HS-27A (cell line): ENCODE measurements around the gene HRAS.

Experiments
- DNase-seq: peaks from one replicate; pipeline ENCODE4 v3.0.0-alpha.2; 2012; ENCODE audit warnings: low read depth, missing footprints

The HRAS gene

DNA sequence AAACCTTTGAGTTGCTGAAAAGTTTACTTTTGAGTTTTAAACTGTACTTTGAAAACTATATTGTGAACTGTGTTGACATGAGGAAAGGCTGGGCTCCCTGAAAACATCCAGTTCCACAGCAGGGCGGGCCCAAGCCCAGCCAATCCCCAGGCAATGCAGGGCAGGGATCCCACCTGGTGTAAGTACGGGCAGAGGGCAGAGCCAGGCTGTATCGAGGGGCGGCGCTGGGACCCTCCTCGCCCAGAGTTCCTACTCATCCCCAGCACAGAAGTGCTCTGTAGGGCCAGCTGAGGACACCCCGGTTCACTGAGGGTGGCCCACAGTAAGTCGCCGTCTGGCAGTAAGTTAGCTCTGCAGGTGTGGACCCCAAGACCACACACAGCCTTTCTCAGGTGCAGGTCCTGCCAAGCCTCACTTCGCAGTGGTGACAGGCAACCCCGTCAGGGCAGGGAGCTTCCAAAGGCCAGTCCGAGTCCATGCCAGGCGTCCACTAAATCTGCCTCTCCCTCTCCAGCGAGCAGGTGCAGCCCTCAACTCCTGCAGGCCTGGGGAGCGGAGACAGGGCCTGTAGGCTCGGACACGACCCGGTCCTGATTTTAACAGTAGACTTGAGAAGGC, 31.7 kb upstream of the HRAS start:
- no peak for DNase-seq

DNA sequence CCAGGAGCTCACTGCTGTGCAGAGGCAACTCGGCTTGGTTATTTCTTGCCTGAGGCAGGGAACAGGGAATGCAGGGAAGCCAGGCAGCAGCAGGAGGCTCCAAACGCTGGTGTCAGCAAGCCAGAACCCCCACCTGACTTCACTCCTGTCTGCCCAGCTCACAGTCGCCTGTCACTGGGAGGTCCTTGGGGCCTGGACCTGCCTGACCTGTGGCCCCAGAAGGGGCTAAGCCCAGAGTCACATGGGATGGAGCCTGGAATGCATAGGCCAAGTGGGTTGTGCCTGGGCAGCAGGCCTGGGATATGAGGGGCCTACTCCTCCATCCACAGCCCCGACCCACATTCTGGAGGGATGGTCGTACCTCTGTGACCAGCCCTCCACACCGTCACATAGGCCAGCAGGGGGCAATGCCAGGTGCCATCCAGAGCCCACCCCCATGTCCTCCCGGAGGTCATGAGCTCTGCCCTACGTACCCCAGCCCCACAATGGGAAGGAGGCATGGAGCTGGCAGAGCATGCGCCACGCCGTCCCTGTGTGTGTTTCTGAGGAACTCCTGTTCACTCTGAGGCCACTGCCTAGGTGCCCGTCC, 30.6 kb upstream of the HRAS start:
- DNase-seq: no peak

DNA sequence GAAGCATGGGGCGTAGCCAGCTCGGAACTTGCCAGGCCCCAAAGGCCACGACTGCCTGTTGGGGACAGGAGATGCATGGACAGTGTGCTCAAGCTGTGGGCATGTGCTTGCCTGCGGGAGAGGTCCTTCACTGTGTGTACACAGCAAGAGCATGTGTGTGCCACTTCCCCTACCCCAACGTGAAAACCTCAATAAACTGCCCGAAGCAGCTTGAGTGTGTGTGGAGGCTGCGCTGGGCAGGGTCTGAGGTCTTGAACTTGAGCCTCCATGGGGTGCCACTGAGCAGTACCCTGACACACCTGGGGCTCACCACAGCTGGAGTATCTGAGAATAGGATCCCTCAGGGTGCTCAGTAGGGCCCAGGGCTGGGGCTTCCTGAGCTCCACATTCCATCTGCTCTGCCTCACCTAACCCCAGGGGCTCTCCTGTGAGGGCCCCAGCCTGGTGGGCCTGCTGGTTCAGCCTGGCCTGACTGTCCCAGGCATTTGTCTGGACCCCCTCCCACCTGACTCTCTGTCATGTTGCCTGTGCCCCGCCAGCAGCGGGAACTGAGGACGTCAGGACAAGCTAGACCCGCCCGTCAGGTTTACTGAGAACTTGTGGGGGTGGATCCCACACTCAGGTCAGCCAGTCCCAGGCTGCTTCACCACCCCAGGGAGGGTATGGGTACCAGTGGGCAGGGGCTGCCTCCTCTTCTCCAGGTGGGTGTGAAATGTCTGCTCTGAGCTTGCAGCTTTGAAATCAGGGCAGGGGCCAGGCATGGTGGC, 28.6 kb upstream of the HRAS start:
- DNase-seq: no peak

DNA sequence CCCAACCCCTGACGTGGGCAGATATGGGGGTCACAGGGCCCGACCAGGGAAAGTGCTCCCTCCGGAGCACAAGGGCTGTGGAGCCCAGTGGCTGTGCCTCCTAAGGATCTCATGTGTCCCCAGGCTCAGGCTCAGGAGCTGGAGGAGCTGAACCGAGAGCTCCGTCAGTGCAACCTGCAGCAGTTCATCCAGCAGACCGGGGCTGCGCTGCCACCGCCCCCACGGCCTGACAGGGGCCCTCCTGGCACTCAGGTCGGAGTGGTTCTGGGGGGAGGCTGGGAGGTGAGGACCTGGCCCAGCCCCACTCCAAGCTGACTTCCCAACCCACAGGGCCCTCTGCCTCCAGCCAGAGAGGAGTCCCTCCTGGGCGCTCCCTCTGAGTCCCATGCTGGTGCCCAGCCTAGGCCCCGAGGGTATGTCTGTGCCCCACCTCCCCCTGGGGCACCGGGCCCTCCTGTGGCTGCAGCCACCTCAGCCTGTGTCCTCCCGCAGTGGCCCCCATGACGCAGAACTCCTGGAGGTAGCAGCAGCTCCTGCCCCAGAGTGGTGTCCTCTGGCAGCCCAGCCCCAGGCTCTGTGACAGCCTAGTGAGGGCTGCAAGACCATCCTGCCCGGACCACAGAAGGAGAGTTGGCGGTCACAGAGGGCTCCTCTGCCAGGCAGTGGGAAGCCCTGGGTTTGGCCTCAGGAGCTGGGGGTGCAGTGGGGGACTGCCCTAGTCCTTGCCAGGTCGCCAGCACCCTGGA, 27.9 kb upstream of the HRAS start:
- no peak for DNase-seq

DNA sequence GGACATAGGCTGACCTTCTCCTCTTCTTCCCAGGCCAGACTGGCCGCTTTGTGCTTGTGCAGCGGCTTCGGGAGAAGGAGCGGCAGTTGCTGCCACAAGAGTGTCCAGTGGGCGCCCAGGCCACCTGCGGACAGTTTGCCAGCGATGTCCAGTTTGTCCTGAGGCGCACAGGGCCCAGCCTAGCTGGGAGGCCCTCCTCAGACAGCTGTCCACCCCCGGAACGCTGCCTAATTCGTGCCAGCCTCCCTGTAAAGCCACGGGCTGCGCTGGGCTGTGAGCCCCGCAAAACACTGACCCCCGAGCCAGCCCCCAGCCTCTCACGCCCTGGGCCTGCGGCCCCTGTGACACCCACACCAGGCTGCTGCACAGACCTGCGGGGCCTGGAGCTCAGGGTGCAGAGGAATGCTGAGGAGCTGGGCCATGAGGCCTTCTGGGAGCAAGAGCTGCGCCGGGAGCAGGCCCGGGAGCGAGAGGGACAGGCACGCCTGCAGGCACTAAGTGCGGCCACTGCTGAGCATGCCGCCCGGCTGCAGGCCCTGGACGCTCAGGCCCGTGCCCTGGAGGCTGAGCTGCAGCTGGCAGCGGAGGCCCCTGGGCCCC, 26.8 kb upstream of the HRAS start:
- DNase-seq: no peak

DNA sequence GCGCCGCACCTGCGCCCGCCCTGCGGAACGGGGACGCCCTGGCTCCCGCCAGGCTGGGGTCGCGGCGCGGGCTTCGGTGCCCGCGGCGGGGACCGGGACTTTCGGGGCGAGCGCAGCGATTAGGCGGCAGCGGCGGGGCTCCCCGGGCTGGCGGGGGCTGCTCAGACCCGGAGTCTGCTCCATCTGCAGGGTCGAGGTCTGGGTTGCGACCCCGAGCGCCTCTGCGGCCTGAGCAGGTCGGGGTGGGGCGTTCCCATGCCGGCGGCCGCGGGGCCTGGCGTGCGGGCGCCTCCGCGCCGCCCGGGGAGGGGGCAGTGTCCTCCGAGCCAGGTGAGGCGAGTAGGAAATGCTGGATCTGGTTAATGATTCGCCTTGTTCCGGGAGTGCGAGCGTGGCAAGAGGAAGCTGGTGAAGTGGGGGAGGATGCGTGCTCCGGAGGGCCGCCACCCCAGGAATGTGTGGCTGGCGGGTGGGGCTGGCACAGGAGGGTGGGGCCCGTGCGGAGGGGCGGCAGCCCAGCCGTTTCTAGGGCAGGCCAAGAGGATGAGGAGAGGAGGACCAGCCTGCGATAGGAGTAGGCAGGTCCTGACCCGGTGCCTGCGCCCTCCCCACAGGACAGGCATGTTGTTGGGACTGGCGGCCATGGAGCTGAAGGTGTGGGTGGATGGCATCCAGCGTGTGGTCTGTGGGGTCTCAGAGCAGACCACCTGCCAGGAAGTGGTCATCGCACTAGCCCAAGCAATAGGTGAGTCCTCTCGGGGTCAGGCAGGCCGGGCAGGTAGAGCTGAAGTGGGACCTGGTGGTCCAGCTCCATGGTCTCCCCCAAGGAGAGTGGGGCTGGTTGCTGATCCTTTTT, 26.0 kb upstream of the HRAS start:
- no peak for DNase-seq

DNA sequence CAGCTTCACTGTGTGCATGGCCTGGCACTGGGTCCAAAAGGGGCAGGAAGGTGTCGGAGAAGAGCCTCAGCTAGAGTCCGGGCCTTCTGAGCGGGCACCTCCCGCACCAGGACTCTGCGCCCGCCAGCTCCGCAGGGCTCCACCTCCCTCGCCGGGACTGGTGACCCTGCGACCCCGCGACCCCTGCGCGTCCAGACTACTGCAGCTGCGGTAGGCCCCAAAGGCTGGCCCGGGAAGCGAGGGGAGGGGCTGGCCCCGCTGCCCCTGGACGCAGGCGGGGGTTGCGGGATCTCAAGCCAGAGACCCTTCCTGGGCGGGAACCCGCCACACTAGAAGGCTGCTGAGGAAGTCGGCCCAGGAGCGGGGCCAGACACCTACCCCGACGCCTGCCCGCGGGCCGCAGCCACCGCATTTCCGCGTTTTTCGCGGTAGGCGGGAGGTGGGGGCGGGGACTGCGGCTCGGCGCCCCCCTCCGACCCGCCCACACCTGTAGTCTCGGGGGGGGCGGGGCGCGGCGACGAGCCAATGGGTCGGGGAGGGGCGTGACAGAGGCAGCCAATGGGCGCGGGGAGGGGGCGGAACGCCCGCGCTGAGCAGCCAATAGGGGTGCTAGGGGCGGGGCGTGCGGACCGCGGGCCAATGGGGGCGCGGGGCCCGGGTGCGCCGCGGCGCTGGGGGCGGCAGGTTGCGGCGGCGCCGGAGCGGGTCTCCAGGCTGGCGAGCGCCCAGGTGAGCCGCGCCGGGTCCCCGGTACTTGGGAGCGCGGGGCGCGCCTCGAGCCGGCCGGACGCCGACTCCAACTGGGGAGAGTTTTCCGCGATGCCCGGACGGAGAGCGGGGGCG, 25.1 kb upstream of the HRAS start, which contains the start of the genes LMNTD2 and RASSF7:
LMNTD2 (minus strand) TSS at position 434 of the 843 bp plus-strand sequence; CDS start at position 412, 22 bp downstream.
RASSF7 (plus strand) TSS at position 666 of the 843 bp plus-strand sequence. CDS start 799 bp downstream, outside the sequence.
- DNase-seq: no peak

DNA sequence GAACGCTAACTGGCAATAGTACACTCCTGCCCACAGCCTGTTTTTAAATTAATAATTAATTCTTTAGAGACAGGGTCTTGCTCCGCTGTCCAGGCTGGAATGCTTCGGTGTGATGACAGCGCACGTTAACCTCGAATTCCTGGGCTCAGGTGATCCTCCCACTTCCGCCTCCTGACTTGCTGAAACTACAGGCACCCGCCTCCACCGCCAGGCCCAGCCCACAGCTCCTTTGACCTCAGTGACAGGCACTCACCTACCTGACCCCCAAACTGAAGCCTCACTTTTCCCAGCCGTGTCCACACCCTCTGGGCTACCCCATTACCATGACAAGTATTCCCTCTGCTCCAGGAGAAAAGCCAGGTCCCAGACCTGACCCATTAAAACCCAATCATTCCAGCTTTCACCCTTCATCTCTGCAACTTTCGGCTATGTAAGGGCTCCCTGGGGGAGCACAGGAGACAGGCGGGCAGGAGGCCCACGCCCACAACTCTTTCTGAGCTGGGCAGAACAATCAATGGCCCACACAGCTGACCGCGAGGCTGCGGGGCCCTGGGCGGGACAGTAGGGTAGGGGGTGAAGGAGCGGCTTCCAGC, 24.4 kb upstream of the HRAS start:
- DNase-seq: no peak

DNA sequence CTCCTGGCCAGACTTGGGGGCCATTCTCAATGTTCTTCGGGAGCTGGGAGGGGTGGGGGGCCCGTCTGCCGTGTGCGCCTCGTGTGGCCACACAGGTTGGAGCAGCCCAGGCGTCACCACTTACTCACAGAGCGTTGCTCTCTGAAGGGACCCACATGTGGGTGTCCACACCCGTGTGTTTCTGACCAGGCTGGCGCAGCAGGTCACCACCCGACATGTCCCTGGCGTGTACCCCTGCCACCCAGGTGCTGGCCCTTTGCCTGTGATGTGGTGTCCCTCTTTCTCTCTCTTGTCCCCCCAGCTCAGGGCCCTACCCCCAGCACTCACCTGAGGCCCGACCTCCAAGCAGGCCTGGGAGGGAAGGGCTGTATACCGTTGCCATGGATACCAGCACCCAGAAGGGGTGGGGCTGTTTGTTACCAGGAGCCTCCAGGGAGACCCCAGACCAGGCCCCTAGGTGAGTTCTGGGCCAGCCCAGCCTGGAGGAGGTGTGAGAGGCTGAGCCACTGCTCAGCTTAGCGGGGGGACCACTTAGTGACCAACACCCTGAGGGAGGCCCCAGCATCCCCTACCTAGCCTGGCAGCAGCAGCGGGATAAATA, 23.7 kb upstream of the HRAS start:
- DNase-seq: no peak

DNA sequence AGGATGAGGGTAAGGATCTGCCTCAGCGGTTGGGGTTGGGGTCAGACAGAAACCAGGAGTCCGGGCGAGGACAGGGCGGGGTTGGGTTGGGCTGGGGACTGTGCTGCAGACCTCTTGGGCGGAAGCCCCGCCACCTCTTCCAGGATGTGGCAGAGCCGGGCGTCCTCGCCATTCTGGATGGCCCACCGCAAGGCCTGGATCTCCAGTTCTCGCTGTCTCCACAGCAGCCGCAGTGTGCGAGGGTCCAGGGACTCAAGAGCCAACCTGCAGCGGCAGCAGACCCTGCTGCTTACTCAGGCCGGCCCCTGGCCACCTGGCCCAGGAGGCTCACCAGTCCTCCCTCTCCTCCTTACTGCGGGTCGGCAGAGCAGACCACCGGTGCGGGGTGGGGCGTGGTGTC, 23.1 kb upstream of the HRAS start:
- DNase-seq: no peak

DNA sequence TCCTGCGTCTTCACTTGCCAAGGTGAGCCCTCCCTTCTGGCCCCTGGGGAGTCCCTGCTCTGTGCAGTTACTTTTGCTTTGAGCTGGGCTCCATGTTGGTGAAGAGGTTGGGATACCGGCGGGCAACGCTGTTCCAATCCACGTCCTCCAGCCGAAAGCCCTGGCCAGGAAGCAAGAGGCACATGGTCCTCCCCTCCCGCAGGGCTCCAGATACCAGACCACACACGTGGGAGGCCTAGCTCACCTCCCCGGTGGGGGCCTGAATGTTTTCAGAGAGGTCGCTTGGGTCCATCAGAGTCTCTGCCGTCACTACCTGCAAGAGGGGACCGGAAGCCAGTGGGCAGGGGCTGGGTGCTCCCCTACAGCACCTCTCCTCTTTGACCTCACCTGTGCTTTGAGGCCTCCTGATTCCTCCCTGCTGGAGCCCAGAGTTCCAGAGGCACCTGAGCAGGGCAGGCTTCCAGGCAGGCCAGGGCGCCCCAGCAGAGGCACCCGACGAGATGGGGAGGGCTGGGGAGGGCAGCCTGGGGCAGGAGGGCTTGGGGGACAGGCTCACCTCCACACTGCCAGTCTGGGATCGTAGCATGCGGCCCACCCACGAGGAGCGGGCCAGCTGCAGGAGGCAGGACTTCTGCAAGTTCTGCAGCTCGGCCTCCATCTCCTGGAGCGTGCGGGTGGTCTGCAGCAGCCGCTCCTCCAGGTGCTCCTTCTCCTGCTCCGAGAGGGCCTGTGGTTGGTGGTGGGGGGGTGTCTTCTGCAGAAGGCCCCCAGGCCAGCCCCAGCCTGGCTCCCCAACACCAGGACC, 22.2 kb upstream of the HRAS start:
- no peak for DNase-seq

DNA sequence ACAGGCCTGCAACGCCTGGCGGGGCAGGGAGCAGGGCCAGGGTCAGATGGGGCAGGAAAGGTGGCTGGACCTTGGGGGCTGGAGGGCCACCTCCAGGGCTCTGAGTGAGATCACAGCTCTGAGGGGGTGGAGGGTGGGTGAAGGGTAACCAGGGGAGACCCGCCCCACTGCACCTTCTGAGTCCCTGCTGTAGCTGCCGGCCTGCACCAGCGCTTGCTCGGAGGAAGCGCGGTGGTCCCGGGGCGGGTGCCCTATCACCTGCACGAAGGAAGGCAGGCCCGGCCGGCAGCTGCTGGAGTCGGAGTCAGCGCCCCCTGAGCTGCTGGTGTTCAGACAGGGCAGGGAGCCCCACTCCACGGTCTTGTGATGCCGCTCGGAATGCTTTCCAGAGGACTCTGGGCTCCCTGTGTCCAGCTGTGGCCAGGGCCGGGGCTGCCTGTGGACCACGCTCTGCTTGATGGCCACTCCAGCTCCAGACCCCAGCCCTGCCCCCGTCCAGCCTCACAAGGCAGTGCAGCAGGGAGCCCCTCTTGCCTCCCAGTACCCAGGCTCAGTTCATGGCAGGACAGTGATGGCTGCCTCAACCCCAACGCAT, 21.4 kb upstream of the HRAS start:
- no peak for DNase-seq

DNA sequence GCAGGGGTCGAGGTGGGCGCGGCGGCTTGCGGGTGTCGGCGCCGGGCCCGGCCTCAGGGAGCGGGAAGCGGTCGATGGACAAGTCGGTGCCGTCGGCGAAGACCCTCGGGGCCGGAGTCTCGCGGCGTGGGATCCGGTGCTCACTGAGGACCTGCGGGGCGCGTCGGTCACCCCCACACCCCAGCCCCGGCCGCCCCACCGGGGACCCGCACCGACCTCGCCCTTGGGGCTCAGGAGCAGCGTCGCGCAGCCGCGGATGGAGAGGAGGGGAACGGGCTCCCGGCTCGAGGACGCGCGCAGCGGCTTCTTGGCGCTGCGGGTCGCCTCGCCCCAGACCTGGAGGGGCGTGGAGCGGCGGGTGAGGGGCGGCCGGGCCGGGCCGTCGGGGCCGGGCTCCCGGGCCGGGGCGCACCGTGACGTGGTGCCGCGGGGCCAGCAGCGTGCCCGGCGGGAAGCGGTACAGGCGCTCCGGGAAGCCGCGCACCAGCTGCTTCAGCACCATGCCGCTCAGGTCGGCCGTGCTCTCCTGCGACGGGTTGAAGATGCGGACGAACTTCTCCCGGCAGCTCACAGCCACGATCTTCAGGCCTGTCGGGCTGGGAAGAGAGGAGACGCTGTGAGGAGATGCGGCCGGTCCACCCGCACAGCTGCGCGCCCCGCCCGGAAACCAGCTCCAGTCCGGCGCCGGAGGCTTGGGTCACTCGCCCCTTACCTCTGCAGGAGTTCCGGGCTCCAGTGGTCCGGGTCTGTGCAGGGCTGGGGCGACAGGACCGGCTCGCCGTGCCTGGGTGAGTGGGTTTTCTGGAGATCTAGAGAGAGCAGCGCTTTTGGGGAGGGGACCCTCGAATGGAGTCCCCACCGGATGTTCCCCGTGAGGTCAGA, 20.6 kb upstream of the HRAS start:
- DNase-seq: no peak

DNA sequence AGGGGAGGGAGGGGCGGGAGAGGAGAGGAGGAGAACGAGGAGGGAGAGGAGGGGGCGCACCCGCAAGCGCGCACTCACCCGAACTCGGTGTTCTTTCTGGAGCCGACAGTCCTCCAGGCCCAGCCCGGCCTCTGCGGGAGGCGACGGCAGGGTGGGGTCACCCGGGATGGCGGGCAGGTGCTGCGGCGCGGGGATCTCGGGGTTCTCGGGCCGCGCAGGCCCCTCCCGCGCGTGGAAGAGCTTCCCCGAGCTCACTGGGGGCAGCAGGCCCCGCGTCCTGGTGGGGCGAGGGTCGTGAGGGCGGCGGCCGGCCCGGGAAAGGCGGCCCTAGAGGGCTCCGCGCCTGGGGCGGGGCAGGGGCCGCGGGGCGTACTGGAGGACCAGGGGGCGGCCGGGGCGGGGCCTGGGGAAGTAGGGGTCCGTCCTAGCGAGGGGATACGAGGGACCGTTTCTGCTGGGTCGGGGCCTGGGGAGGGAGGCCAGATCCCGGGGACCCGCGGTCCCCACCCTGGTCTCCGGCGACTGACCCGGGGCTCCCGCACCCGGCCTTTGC, 19.9 kb upstream of the HRAS start:
- no peak for DNase-seq

DNA sequence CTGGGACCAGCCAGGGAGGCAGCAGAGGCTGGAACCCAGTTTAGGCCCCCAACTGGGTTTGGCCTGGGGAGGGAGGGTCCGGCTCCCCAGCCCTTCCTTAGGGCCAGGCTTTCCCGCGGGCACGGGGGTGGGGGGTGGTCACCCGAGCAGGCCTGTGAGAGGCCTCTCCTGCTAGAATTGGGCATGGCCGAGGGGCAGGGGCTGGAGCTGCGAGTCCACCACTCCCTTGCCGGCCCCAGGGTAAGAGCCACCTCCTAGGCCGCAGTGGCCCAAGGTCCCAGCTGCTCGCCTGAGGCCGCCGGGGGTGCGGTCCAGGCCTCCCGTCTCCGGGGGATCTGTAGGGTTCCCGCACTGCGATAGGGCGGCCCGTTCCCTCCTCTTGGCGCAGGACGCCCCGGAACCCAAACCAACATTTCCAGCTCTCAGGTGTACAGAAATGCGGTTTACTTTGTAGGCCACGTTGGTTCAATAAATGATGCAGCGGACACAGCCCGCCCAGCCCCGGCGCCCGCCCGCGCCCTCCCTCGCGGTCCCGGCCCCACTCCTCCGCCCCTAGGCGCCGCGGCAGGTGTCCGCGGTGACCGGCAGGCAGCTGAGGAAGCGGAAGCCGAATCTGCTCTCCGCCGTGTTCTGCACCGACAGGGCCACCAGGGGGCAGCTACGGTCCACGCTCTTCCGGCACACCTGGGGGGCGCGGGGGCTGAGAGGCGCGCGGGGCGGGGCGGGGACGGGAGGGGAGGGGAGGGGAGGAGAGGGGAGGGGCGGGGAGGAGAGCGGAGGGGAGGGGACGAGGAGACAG, 19.3 kb upstream of the HRAS start:
- DNase-seq: no peak

DNA sequence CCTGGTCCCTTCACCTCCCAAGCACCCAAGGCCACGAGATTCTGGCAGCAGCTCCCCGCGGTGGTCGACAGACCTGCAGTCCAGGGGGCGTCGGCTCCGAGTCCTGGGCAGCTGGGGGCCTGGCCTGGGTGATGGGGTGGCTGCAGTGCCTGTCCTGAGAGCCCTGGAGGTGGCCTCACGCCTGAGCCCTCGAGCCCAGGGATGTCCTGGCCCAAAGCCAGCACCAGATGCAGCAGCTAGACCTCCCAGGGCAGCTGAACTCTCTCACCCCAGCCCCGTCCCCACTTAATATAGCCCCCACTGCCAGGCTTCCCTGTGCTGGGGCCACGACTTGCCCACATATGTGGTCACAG, 18.6 kb upstream of the HRAS start:
- no peak for DNase-seq
